Subcutaneous abdominal adipose tissue (tissue), 5 donors: Measurements from ENCODE around the gene LDHA.
"Not testable (repeated sequence)": the region's sequence is repeated elsewhere in the genome, so short reads cannot be mapped to it uniquely, and the experiment has no call there.

Experiments
- H3K27ac ChIP-seq: one replicate; pipeline ENCODE4 v1.7.0; 2013; ENCODE audit warnings: low read depth, mild to moderate bottlenecking, inconsistent platforms, low read length, moderate library complexity
- H3K27me3 ChIP-seq, 5 donors: one replicate each; pipeline ENCODE4 v1.7.0; 2013; ENCODE audit warnings: low read length in 5 of 5, inconsistent platforms in 1 of 5; ENCODE audit not compliant: control insufficient read depth in 5 of 5, insufficient read depth in 4 of 5
- H3K36me3 ChIP-seq, 5 donors: one replicate each; pipeline ENCODE4 v1.7.0; 2013; ENCODE audit warnings: low read length in 5 of 5; ENCODE audit not compliant: control insufficient read depth in 5 of 5, insufficient read depth in 5 of 5
- H3K4me1 ChIP-seq, 5 donors: one replicate each; pipeline ENCODE4 v1.7.0; 2013; ENCODE audit warnings: low read length in 5 of 5, mild to moderate bottlenecking in 3 of 5, moderate library complexity in 1 of 5; ENCODE audit not compliant: control insufficient read depth in 5 of 5, insufficient read depth in 5 of 5
- H3K4me3 ChIP-seq, 5 donors: one replicate each; pipeline ENCODE4 v1.7.0; 2013; ENCODE audit warnings: low read length in 5 of 5, low read depth in 1 of 5
- H3K9ac ChIP-seq, 5 donors: one replicate each; pipeline ENCODE4 v1.7.0; 2013; ENCODE audit warnings: low read length in 5 of 5, mild to moderate bottlenecking in 4 of 5, moderate library complexity in 3 of 5
- H3K9me3 ChIP-seq, 5 donors: one replicate each; pipeline ENCODE4 v1.7.0; 2013; ENCODE audit warnings: low read length in 5 of 5; ENCODE audit not compliant: control insufficient read depth in 5 of 5
- donor health status: healthy.
- donor health status: healthy.
- donor health status: healthy.
- donor health status: healthy.
- donor health status: healthy.

LDHA gene

DNA sequence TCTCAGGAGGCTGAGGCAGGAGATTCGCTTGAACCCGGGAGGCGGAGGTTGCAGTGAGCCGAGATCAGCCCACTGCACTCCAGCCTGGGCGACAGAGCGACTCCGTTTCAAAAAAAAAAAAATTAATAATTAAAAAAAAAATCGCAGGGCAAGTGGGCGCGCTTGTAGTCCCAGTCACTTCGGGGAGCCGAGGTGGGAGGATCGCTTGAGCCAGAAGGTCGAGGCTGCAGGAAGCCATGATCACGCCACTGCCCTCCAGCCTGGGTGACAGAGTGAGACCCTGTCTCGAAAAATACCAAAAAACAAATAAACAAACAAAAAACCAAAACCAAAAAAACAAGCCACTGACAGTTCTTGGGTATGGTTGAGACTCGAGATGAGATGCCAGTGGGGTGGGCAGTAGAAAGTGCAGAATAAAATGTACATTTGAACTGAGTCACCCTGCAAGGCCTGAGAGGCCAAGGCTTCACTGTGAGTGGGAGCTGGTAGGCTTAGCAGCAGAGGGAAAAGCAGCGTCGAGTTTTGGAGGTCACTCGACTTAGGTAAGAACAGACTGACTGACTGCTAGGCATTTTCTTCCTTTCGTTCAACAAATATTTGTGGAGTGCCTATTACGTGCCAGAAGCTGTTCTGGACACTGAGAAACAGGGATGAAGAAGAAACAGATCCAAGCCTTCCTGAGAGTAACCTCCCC is 635 bp upstream of the LDHA start:
- Histone ChIP-seq H3K4me1 (peaks cover 0 to 33% (median 22%) of the 10 kb centered on the region in 5 donors), H3K27ac (peak overlapping the region; percentile 98), H3K4me3 (peak overlapping the region; percentile 59 to 100 (median 99)), H3K9me3 (no peaks in the 10 kb centered on the region), H3K36me3 (peaks cover 10 to 22% (median 16%) of the 10 kb centered on the region in 5 donors), H3K9ac (peak overlapping the region; percentile 57 to 100 (median 80)), H3K27me3 (no peaks in the 10 kb centered on the region)

DNA sequence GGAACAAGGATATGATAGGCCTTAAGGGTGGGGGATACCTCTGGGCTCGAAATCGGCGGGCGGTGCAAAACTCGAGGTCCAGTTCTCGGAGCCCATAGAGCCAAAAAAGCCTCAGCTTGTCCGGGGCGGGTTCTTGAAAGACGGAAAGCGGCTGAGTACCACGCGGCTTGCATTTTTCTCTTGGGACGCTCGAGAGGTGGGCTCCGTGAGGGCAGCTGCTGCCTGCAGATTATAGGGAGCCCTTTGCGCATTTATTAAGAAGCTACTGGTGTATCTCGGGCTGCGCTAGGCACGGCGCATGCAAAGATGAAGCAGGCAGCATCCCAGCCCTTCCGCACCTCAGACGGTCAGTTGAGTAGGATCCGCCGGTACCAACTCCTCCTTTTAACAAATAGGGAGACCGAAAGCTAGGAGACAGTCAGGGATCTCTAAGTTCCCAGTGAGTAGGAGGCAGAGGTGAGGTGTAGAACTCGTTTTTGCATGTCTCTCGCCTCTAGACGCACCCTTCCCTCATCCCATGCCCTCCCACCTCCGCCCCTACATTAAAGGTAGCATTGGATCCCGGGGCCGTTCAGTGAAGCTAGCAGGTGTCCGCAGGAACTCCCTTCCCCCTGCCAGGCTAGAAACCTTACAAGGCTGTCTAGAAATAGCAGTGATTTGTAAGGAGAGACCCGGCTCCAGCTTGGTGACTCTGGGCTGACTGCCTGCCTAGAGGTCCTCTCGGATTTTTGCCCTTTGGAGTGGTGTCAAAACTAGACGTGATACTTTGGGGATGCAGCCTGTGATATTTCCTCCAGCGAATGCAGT is 768 bp downstream of the LDHA start:
- Histone ChIP-seq H3K27ac (peak overlapping the region; percentile 98), H3K4me1 (peaks cover 0 to 35% (median 22%) of the 10 kb centered on the region in 5 donors), H3K9ac (peak overlapping the region; percentile 93 to 100 (median 98)), H3K4me3 (peak overlapping the region; percentile 89 to 100 (median 100)), H3K36me3 (peaks cover 20 to 36% (median 30%) of the 10 kb centered on the region in 5 donors), H3K9me3 (no peaks in the 10 kb centered on the region), H3K27me3 (no peaks in the 10 kb centered on the region)

DNA sequence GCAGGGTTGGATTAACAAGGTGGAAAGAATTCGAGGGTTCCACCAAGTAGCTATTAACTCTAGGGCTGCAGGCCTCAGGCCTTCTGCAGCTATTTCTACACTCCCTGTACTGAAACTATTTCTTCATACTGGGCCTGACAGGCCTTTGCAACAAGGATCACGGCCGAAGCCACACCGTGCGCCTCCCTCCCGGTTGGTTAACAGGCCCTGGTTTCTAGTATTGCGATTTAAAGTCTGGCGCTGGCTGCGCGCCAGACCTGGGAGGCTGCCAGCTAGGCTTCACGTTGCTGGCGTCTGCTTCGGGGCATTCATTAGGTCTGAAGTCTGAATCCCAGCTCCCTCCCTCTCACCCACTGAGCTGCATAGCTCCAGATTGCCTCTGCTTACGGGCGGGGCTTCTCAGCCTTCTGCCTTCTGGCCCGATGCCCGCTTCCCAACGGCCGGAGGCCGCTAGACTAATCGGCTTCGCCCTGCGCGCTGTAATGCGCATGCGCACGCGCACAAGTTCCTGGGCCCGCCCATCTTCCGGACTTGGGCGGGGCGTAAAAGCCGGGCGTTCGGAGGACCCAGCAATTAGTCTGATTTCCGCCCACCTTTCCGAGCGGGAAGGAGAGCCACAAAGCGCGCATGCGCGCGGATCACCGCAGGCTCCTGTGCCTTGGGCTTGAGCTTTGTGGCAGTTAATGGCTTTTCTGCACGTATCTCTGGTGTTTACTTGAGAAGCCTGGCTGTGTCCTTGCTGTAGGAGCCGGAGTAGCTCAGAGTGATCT is 1.6 kb downstream of the LDHA start:
- no peaks in the 10 kb centered on the region for H3K27me3 ChIP-seq
- peak overlapping the region; percentile 89 to 100 (median 100) for H3K4me3 ChIP-seq
- H3K9ac ChIP-seq, result peak overlapping the region; percentile 93 to 100 (median 98)
- peak overlapping the region; percentile 98 for H3K27ac ChIP-seq
- no peaks in the 10 kb centered on the region for H3K9me3 ChIP-seq
- peaks cover 25 to 43% (median 37%) of the 10 kb centered on the region in 5 donors for H3K36me3 ChIP-seq
- H3K4me1 ChIP-seq, result peaks cover 0 to 35% (median 22%) of the 10 kb centered on the region in 5 donors

DNA sequence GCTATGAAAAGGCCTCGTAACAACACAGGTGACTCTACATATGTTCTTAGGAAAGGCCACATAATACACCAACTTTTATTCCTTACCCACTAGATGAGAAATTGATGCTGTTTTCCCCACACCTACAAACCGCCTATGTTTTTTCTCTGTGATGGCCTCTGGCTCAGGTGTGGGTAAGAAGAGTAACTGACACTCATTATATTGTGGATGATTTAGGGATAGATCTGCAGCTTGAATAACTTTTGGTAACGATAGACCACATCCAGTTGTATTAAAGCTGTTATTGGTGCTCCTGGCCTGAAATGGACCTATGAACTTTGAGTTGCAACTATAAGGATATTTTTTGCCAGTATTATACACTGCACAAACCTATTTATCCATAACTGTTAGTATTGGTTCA is 3.6 kb downstream of the LDHA start:
- no peak overlapping the region for H3K4me3 ChIP-seq
- H3K9me3 ChIP-seq, result no peaks in the 10 kb centered on the region
- H3K36me3 ChIP-seq, result peaks cover 30 to 60% (median 50%) of the 10 kb centered on the region in 5 donors
- no peak overlapping the region for H3K9ac ChIP-seq
- H3K27me3 ChIP-seq, result no peaks in the 10 kb centered on the region
- H3K4me1 ChIP-seq, result peaks cover 0 to 35% (median 22%) of the 10 kb centered on the region in 5 donors
- H3K27ac ChIP-seq, result no peak overlapping the region

DNA sequence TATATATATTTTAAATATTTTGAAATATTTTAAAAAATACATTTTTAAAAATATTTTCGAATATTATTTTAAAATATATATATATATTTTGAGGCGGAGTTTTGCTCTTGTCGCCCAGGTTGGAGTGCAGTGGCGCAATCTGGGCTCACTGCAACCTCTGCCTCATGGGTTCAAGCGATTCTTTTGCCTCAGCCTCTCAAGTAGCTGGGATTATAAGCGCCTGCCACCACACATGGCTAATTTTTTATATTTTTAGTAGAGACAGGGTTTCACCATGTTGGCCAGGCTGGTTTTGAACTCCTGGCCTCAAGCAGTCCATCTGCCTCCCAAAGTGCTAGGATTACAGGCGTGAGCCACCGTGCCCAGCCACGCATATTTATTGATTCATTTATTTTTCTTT is 6.7 kb downstream of the LDHA start:
- not testable (repeated sequence) for H3K9me3 ChIP-seq, H3K4me3 ChIP-seq, H3K27me3 ChIP-seq, H3K9ac ChIP-seq, H3K27ac ChIP-seq
- Histone ChIP-seq H3K4me1 (peaks cover 0 to 19% (median 8%) of the 10 kb centered on the region in 5 donors), H3K36me3 (peaks cover 49 to 92% (median 78%) of the 10 kb centered on the region in 5 donors)

DNA sequence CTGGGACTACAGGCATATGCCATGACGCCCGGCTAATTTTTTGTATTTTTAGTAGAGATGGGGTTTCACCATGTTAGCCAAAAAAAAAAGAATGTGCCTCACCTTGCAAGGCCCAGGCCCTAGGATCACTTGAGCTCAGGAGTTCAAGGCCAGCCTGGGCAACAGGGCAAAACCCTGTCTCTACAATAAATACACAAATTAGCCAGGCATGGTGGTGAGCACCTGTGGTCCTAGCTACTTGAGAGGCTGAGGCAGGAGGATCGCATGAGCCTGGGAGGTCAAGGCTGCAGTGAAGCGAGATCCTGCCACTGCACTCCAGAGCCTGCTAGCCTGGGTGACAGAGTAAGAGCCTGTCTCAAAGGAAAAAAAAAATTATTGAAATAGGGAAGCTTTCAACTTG is 9.7 kb downstream of the LDHA start:
- H3K4me1 ChIP-seq, result no peaks in the 10 kb centered on the region
- H3K27me3 ChIP-seq, result no peaks in the 10 kb centered on the region
- no peak overlapping the region for H3K4me3 ChIP-seq
- H3K9me3 ChIP-seq, result no peaks in the 10 kb centered on the region
- no peak overlapping the region for H3K9ac ChIP-seq
- H3K36me3 ChIP-seq, result peaks cover 46 to 95% (median 82%) of the 10 kb centered on the region in 5 donors
- H3K27ac ChIP-seq, result no peak overlapping the region

DNA sequence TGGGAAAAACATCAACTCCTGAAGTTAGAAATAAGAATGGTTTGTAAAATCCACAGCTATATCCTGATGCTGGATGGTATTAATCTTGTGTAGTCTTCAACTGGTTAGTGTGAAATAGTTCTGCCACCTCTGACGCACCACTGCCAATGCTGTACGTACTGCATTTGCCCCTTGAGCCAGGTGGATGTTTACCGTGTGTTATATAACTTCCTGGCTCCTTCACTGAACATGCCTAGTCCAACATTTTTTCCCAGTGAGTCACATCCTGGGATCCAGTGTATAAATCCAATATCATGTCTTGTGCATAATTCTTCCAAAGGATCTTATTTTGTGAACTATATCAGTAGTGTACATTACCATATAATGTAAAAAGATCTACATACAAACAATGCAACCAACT is 13.0 kb downstream of the LDHA start:
- H3K27me3 ChIP-seq, H3K9me3 ChIP-seq, H3K4me1 ChIP-seq, H3K4me3 ChIP-seq, H3K27ac ChIP-seq, H3K9ac ChIP-seq: not testable (repeated sequence)
- peaks cover 33 to 66% (median 59%) of the 10 kb centered on the region in 5 donors for H3K36me3 ChIP-seq

DNA sequence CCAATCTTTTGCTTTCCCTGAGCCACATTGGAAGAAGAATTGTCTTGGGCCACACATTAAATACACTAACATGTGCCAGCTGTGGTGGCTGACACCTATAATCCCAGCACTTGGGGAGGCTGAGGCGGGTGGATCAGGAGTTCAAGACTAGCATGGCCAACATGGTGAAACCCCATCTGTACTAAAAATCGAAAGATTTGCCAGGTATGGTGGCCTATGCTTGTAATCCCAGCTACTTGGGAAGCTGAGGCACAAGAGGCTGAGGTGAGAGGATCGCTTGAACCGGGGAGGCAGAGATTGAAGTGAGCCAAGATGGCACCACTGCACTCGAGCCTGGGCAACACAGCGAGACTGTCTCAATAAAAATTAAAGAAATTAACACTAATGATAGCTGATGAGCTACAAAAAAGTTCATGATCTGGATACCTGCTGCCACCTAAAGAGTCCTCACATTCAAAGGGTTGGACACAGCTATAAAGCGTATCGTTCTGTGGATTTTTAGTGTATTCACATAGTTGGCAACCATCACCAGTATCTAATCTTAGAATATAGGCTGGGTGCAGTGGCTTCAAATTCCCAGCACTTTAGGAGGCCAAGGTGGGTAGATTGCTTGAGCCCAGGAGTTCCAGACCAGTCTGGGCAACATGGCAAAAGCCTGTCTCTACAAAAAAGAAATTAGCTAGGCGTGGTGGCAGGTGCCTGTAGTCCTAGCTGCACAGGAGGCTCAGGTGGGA is 14.4 kb downstream of the LDHA start:
- Histone ChIP-seq H3K27ac (no peak overlapping the region), H3K4me1 (peaks cover 0 to 8% (median 7%) of the 10 kb centered on the region in 5 donors), H3K4me3 (no peak overlapping the region), H3K9ac (no peak overlapping the region), H3K36me3 (peaks cover 20 to 53% (median 46%) of the 10 kb centered on the region in 5 donors), H3K9me3 (no peaks in the 10 kb centered on the region), H3K27me3 (no peaks in the 10 kb centered on the region)

DNA sequence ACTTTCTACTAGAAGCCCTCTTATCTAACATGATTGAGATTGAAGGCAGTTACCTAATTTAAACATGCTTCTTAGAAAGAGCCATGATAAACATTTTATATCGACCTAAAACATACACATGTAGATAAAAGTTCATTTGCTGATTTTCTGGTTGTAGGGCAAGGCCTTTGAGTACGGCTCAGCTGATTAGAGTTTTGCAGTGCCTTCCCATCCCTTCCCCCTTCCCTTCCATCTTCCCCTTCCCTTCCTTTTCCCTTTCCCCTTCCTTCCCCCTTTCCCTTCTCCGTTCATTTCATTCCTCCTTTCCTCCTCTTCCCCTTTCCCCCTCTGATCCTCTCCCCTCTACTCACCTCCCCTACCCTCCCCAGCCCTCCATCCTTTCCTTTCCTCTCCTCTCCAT is 22.1 kb downstream of the LDHA start:
- no peaks in the 10 kb centered on the region for H3K36me3 ChIP-seq
- H3K4me1 ChIP-seq, result peaks cover 0 to 8% (median 7%) of the 10 kb centered on the region in 5 donors
- H3K9ac ChIP-seq, result no peak overlapping the region
- no peak overlapping the region for H3K27ac ChIP-seq
- H3K4me3 ChIP-seq, result no peak overlapping the region
- no peaks in the 10 kb centered on the region for H3K9me3 ChIP-seq
- H3K27me3 ChIP-seq, result no peaks in the 10 kb centered on the region
